B cell (primary cell): ENCODE results near the gene ANTXRL.

ENCODE experiments used
- CTCF ChIP-seq: fragments of 200-600 bp; IDR thresholded peaks from one replicate; pipeline ENCODE4 v1.8.0; 2022; ENCODE audit warnings: antibody characterized with exemption, mild to moderate bottlenecking
- EZH2 ChIP-seq: IDR thresholded peaks from 2 replicates; pipeline ENCODE4 v1.6.1; 2012; ENCODE audit warnings: borderline replicate concordance, low read depth, mild to moderate bottlenecking, moderate library complexity, low read length; ENCODE audit not compliant: insufficient read depth, poor library complexity, severe bottlenecking

DNA sequence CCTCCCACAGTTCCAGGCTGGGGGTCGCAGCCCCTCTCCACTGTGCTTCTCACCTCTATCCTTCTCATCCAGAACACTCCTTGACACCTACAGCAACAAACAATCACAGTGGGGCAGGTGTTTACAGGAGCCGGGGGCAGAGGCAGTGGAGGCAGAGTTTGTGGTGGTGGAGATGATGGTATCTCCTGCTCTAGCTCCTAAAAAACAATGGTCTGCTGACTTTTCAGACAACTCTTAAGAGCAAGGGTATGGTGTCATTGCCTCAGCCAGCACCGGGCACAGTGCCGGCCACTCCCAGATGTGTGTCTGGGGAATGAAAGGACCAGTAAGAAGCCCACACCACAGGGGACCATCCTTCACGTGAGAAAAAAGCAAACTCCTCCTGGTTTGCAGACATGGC is 36.3 kb upstream of the ANTXRL start:
- TF ChIP-seq EZH2 (no peak), CTCF (no peak)
